HG02763 (cell line): ENCODE data around the gene ROCK2.
"Not testable (repeated sequence)": the region's sequence is repeated elsewhere in the genome, so short reads cannot be mapped to it uniquely, and the experiment has no call there.

ENCODE experiments used
- ATAC-seq: cut with Tn5 transposase; IDR thresholded peaks from one replicate; pipeline ENCODE4 v1.9.1; 2021; ENCODE audit warnings: mild to moderate bottlenecking, moderate library complexity; ENCODE audit not compliant: unreplicated experiment

The ROCK2 gene

GRCh38 chr2:11187083-11187619 lies 157.3 kb downstream of the ROCK2 start:
- ATAC-seq: no peak

- ATAC-seq: no peak
Measured at GRCh38 chr2:11186145-11186544, 158.3 kb downstream of the ROCK2 start.

DNA sequence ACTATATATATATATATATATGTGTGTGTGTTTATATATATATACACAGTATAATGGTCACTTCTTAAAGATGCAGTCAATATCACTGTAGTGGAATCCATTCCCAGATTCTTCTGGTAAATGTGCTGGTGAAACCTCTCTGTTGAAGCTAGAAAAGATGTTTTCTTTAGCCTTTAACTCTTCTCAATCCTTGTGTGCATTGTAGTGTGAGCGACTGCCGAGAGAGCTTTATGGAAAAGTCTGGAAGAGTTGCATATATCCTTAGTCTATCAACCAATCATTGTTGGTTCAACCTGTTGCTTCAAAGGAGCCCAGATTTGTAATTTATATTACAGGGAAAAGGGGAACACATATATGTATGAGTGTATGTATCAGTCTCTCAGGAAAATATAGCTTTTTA lies 161.5 kb downstream of the ROCK2 start:
- no peak for ATAC-seq

- ATAC-seq: no peak
Measured at GRCh38 chr2:11180653-11181052, 163.8 kb downstream of the ROCK2 start.

- no peak for ATAC-seq
Measured at GRCh38 chr2:11179899-11180298, 164.5 kb downstream of the ROCK2 start.

GRCh38 chr2:11179196-11179595 lies 165.2 kb downstream of the ROCK2 start:
- ATAC-seq: no peak

- no peak for ATAC-seq
Measured at GRCh38 chr2:11177871-11178690, 166.4 kb downstream of the ROCK2 start.

GRCh38 chr2:11175293-11175795 lies 169.1 kb downstream of the ROCK2 start:
- no peak for ATAC-seq

DNA sequence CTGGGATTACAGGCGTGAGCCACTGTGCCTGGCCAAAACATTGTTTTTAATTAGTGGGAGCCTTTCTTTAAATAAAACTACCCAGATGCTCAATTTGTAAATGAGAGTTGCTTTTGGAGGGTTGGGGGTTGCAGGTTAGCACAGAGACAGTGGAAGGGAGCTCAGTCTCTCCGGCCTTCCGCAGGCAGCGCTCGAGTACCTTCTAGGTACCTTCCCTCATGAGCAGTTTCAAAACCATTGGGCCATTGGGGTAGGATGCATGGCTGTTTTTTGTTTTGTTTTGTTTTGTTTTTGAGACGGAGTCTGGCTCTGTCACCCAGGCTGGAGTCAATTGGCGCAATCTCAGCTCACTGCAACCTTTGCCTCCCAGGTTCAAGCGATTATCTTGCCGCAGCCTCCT lies 170.2 kb downstream of the ROCK2 start:
- no peak for ATAC-seq

DNA sequence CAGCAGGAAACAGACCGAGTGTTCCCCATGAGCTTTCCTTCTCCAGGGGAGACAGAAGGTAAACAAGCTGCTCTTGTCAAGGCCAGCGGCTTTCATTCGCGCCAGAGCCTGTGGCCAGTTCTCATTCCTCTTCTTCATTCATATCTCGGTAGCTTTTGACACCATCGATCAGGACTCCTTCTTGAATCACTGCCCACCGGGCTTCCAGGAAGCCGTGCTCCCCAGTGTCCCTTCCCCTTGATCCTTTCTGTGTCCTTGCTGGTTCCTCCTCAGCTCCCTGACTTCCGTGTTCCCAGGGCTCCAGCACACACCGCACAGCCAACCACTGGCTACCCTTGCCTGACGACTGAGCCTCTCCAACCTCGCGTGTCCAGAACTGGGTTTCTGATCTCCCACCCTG lies 175.1 kb downstream of the ROCK2 start:
- ATAC-seq: no peak

GRCh38 chr2:11168488-11168887 lies 175.9 kb downstream of the ROCK2 start:
- no peak for ATAC-seq

- ATAC-seq: no peak
Measured at GRCh38 chr2:11166476-11166875, 178.0 kb downstream of the ROCK2 start.

DNA sequence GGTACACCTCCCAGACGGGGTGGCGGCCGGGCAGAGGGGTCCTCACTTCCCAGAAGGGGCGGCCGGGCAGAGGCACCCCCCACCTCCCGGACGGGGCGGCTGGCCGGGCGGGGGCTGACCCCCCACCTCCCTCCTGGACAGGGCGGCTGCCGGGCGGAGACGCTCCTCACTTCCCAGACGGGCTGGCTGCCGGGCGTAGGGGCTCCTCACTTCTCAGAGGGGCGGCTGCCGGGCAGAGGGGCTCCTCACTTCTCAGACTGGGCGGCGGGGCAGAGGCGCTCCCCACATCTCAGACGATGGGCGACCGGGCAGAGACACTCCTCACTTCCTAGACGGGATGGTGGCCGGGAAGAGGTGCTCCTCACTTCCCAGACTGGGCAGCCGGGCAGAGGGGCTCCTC lies 179.4 kb downstream of the ROCK2 start:
- not testable (repeated sequence) for ATAC-seq

DNA sequence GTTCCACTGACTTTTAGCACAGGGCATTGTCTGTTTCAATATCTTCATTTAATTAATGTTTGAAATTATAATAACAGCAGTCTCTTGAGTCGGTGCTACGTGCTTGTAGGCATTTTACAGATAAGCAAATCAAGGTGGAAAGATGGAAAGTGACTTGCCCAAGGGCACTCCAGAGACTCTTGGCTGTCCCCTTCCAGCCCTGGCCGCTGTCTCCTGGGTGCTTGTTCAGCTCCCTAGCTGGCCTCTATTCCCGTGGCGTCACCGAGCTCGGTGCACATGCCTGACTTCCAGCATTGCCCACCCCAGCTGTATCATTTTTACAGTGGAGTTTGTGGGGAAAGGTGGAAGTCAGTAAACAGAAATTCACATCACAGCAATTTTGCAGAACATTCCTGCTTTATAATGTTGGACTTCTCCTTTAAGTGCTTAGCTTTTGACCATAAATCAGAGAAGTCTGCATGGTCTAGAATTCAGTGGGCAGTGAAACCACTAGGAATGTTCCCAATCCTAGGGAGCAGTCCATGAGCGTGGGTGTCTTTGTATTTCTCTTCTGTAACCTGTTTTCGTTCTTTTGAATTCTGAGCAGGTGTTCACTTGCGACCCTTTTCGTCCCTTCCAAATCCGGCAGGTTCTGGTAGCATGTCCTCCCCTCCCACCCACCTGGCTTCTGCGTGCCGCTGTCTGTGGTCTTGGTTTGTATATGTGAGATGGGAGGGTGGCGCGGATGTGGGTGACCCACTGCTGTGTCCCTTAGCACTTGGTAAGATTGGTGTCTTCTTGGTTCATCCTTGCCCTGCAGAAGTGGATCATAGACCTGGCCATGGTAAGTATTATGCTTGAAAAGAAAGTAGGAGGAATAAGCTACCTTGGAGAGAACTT lies 180.8 kb downstream of the ROCK2 start:
- ATAC-seq: no peak

- ATAC-seq: no peak
Measured at GRCh38 chr2:11161747-11162146, 182.7 kb downstream of the ROCK2 start.

DNA sequence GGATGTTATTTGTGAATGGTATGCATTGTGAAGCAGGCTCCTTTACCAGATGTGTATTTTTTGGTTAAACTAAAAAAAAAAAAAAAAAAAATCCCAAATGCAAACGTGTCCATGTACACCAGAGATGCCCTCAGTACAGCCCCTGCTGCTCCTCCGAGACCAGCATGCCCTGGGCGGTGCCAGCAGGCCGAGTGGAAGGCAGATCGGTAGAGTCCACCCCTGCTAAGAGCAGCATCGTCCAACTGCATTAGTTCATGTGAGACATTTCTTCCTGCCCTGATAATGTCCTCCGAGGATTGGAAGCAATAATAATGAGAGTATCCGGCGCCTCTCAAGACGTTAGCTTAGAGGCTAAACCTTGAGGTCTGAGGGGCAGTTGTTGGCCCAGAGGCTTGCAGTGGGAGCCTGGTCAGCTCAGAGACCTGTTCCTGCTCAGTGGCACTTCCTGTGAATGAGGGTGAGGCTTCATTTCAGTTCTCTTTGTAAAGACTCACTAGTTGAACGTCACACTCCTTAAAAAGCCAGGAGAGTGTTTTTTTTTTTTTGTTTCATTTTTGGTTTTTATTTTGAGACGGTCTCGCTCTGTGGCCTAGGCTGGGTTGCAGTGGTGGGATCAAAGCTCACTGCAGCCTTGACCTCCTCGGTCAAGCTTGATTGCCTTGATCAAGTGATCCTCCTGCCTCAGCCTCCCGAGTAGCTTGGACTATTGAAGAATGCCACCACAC lies 183.5 kb downstream of the ROCK2 start:
- ATAC-seq: peak; percentile 52

DNA sequence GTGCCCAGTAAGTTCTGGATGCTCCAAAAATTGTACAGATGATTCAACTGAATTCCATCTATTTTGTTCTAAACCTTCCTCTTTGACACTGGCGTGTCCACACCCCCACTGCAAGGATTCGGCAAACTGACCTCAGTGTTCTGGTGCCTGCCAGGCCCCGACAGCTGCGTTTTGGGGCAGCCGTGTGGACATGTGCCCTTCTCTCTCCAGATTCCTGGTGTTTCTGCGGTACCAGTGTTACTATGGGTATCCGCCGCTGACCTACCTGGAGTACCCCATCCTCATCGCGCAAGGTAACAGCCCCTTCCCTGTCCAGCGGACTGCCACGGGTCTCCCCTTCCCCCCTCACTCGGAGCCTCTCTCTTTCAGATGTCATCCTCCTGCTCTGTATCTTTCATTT lies 184.2 kb downstream of the ROCK2 start:
- ATAC-seq: no peak

DNA sequence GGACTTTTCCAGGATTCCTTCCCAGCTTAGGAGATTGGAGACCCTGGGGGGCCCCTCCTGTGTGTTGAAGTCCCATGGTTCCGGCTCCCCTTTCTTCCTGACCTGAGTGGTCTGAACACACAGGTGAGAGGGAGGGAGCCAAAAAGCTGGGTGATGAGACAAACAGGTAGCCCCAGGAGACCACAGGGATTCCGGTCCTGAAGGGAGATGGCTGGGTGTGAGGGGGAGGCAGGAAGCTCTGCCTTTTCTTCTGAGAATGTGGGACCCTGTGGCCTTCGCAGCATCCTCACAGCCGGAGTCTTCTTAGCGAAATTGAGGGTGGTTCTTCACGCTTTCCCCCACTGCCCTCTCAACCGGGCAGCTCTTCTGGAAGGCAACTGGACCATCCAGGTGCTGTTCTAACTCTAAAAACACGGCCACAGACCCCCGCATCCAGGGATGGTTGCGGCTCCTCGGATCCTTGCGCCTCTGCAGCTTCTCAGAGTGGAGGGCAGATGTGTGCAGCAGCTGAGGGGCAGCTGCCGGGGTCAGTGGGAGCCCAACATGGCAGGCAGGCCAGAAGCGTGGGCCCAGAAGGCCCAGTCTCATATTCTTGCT lies 184.8 kb downstream of the ROCK2 start:
- no peak for ATAC-seq

- ATAC-seq: no peak
Measured at GRCh38 chr2:11158916-11159573, 185.4 kb downstream of the ROCK2 start.

DNA sequence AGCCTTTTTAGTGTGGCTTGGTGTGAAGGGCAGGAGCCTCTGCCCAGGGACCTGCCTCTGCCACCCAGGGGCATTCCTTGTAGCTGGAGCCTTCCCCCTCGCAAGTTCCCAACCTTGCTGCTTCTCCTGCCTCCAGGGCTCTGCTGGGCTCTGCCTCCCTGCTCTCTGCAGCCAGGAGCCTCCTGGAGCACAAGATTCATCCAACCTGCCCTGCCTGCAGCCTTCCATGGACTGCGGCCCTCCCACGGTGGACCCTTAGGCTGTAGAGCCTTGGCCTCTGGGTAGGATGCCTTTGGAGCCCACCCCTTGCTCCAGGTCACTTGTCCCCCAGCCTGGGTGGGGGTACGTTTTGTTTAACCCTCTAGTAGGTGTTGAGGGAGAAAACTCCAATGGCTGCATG lies 186.7 kb downstream of the ROCK2 start:
- no peak for ATAC-seq
